ENCODE measurements around the gene DDAH1. TPM values are rescaled to one million over a fixed set of nuclear protein-coding genes. Genes with fewer than 3 reads are reported as not detected.

The DDAH1 gene
- total and polyA plus RNA-seq, 2 experiments from 2014 or later, result 29.4 to 41.7 TPM

DNA sequence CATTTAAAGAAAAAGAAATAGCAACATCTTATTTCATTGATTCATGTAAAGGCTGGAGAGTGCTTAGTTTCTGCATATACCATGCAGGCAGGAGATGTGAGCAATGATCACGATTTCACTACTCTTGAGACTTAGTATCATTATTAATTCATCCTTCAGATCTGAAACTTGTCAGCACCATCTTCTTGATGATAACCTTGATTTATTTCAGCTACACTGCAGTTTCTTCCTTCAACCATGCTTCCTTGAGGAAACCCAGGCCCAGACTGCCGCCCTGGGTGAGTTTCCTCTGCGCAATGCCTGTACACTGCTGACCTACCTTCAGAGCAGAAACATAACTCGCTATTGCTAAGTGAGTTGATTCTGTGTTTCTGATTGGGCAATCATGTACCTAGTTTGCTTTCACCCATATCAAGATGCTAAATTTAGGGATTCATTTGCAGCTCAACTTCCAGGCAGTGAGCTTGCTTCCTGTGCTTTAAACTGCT lies 175.1 kb downstream of the DDAH1 start (continued):
- TF ChIP-seq, protein P1, sequence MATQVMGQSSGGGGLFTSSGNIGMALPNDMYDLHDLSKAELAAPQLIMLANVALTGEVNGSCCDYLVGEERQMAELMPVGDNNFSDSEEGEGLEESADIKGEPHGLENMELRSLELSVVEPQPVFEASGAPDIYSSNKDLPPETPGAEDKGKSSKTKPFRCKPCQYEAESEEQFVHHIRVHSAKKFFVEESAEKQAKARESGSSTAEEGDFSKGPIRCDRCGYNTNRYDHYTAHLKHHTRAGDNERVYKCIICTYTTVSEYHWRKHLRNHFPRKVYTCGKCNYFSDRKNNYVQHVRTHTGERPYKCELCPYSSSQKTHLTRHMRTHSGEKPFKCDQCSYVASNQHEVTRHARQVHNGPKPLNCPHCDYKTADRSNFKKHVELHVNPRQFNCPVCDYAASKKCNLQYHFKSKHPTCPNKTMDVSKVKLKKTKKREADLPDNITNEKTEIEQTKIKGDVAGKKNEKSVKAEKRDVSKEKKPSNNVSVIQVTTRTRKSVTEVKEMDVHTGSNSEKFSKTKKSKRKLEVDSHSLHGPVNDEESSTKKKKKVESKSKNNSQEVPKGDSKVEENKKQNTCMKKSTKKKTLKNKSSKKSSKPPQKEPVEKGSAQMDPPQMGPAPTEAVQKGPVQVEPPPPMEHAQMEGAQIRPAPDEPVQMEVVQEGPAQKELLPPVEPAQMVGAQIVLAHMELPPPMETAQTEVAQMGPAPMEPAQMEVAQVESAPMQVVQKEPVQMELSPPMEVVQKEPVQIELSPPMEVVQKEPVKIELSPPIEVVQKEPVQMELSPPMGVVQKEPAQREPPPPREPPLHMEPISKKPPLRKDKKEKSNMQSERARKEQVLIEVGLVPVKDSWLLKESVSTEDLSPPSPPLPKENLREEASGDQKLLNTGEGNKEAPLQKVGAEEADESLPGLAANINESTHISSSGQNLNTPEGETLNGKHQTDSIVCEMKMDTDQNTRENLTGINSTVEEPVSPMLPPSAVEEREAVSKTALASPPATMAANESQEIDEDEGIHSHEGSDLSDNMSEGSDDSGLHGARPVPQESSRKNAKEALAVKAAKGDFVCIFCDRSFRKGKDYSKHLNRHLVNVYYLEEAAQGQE (IDR thresholded peaks at IDR 0.05; ENCODE audit: unreplicated experiment), result no peak
- TF ChIP-seq, protein P2, sequence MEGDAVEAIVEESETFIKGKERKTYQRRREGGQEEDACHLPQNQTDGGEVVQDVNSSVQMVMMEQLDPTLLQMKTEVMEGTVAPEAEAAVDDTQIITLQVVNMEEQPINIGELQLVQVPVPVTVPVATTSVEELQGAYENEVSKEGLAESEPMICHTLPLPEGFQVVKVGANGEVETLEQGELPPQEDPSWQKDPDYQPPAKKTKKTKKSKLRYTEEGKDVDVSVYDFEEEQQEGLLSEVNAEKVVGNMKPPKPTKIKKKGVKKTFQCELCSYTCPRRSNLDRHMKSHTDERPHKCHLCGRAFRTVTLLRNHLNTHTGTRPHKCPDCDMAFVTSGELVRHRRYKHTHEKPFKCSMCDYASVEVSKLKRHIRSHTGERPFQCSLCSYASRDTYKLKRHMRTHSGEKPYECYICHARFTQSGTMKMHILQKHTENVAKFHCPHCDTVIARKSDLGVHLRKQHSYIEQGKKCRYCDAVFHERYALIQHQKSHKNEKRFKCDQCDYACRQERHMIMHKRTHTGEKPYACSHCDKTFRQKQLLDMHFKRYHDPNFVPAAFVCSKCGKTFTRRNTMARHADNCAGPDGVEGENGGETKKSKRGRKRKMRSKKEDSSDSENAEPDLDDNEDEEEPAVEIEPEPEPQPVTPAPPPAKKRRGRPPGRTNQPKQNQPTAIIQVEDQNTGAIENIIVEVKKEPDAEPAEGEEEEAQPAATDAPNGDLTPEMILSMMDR (conservative IDR thresholded peaks at IDR 0.05; ENCODE audit: low read depth in 2 of 2), result no peak
- TF ChIP-seq EZH2phosphoT487 (IDR thresholded peaks at IDR 0.05; ENCODE audit: unreplicated experiment) (no peak), ZNF114 (CRISPR knock-in tag; IDR thresholded peaks at IDR 0.05) (no peak), STAT1 (IDR thresholded peaks at IDR 0.05; ENCODE audit: unreplicated experiment) (no peak), NANOG (IDR thresholded peaks at IDR 0.05; ENCODE audit: borderline replicate concordance) (no peak)

DNA sequence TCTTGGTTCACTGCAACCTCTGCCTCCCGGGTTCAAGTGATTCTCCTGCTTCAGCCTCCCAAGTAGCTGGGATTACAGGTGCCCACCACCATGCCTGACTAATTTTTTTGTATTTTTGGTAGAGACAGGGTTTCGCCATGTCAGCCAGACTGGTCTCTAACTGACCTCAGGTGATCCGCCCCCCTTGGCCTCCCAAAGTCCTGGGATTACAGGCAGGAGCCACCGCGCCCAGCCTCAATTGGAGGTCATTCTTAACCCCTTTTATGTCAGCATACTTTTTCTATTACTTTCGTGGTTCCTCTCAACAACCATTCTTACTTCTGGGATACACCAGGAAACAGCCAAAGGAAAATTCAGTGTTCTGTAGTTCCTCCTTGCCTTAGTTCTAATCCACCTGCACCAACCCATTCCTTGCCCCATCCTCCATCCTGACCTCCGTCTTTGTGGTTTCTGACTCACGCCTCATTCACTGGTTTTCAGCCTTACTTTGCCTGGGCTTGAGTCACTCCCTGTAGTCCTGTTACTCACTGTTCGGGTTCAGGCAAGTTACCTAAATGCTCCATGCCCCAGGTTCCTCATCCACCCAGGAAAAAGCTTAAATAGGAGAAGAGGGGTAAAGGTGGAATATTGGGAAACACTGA lies 175.6 kb downstream of the DDAH1 start:
- H3K4me3 Mint-ChIP-seq, result no peak overlapping the region
- peaks cover 5% of the 10 kb centered on the region for H3K27me3 Mint-ChIP-seq (ENCODE audit: insufficient read depth, low read depth, poor library complexity)
- ATAC-seq (no peak), DNase-seq (ENCODE audit: low spot score) (no peak)
- H3K36me3 Mint-ChIP-seq (ENCODE audit: low read depth), result no peaks in the 10 kb centered on the region
- no peak overlapping the region for H3K27ac ChIP-seq (ENCODE audit: low read depth)
- no peaks in the 10 kb centered on the region for H3K4me1 ChIP-seq (ENCODE audit: insufficient read depth)
- no peak overlapping the region for H3K4me2 ChIP-seq
- no peaks in the 10 kb centered on the region for H3K27me3 ChIP-seq (ENCODE audit: insufficient read depth)
- H2AFZ ChIP-seq, result no peak overlapping the region
- no peaks in the 10 kb centered on the region for H3F3A ChIP-seq (replicated peaks; ENCODE audit: low read depth)
- H3K4me1 Mint-ChIP-seq, result no peaks in the 10 kb centered on the region
- H4K20me1 ChIP-seq (replicated peaks; ENCODE audit: insufficient read depth), result no peaks in the 10 kb centered on the region
- no peak overlapping the region for H3K27ac Mint-ChIP-seq
- no peaks in the 10 kb centered on the region for H3K79me2 ChIP-seq (replicated peaks; ENCODE audit: insufficient read depth)
- H3K36me3 ChIP-seq (ENCODE audit: insufficient read depth), result no peaks in the 10 kb centered on the region
- TF ChIP-seq, protein P3, sequence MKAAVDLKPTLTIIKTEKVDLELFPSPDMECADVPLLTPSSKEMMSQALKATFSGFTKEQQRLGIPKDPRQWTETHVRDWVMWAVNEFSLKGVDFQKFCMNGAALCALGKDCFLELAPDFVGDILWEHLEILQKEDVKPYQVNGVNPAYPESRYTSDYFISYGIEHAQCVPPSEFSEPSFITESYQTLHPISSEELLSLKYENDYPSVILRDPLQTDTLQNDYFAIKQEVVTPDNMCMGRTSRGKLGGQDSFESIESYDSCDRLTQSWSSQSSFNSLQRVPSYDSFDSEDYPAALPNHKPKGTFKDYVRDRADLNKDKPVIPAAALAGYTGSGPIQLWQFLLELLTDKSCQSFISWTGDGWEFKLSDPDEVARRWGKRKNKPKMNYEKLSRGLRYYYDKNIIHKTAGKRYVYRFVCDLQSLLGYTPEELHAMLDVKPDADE (IDR thresholded peaks at IDR 0.05), result no peak
- TF ChIP-seq ZNF331 (CRISPR knock-in tag; IDR thresholded peaks at IDR 0.05; ENCODE audit: low read depth) (no peak), CREB1 (CRISPR knock-in tag; IDR thresholded peaks at IDR 0.05; ENCODE audit: low read depth) (no peak), EZH2 (IDR thresholded peaks at IDR 0.05; ENCODE audit: low read depth, unreplicated experiment) (no peak)
- no peak overlapping the region for H3K4me3 ChIP-seq
- no peaks in the 10 kb centered on the region for H3K9me2 ChIP-seq (ENCODE audit: insufficient read depth)
- peaks cover 4% of the 10 kb centered on the region; the same call in 2 of the 3 replicates for H3K9me3 Mint-ChIP-seq

All from GM23338 (cell line).